AG09319 (cell line): ENCODE data around the gene FASTKD2.

Experiments used
- DNase-seq: peaks from one replicate; pipeline ENCODE4 v3.0.0-alpha.2; 2010; ENCODE audit warnings: low read depth; ENCODE audit errors: extremely low read depth
- CTCF ChIP-seq: IDR thresholded peaks from 2 replicates; pipeline ENCODE4 v1.5.1; 2011; ENCODE audit warnings: low read depth, mild to moderate bottlenecking, inconsistent platforms, low read length, moderate library complexity

FASTKD2 gene

GRCh38 chr2:206728277-206729199, 36.9 kb upstream of the FASTKD2 start:
- no peak for DNase-seq
- no peak for TF ChIP-seq CTCF

GRCh38 chr2:206733341-206733740, 32.1 kb upstream of the FASTKD2 start:
- TF ChIP-seq CTCF, result no peak
- DNase-seq, result no peak

GRCh38 chr2:206736935-206737334, 28.5 kb upstream of the FASTKD2 start:
- no peak for DNase-seq

GRCh38 chr2:206739271-206739670, 26.1 kb upstream of the FASTKD2 start:
- no peak for TF ChIP-seq CTCF
- no peak for DNase-seq

More at GRCh38 chr2:206736935-206737334, 28.5 kb upstream of the FASTKD2 start:
- no peak for TF ChIP-seq CTCF

GRCh38 chr2:206740800-206741199, 24.6 kb upstream of the FASTKD2 start:
- TF ChIP-seq CTCF, result no peak
- DNase-seq, result no peak

GRCh38 chr2:206756816-206757215, 8.6 kb upstream of the FASTKD2 start:
- no peak for TF ChIP-seq CTCF
- no peak for DNase-seq

- no peak for TF ChIP-seq CTCF
- DNase-seq, result no peak
These were observed 649 bp upstream of the FASTKD2 start for GRCh38 chr2:206764673-206765241.
